Activated CD4-positive, alpha-beta T cell treated with anti-CD3 and anti-CD28 coated beads, Interleukin-10, Interleukin-2, amounts not matched to agents 100 ng/mL and 50 ng/mL, durations not matched to agents 16 hours and 8 hours (primary cell): ENCODE results near the gene ALKAL2.

Experiments used
- DNase-seq: peaks from one replicate; pipeline ENCODE4 v3.0.0-alpha.2; 2020

The ALKAL2 gene

DNA sequence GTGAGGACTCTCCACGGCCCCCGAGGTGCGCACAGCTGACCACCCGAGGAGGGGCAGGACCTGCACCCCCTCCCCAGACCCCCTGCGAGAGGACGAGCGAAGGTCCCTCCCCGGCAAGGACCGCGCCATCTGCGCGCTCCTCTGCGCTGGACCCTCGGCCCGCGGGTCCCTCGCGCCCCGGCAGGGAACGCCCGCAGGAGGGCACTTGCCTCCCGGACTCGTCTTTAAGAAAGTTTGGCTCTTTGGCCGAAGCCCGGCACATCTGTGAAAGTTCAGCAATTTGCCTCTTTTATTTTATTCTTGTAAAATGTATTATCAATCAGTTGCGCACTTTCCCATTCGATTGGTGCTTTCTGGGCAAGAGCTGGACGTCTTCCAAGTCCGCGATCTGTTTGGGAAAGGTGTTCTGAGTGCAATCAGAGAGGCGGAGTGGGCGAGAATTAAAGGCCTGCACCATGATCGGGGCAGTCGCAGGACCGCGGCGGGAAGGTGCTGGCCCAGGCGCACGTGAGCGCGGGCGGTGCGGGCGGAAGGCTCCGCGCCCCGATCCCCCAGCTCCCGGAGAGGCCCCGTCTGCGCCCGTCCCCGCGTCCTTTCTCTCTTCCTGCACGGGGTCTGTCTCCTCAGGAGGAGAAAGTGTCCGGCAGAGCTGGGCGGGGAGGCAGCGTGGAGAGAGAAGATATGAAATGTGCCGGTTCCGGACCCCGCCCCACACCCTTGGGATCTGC, 1.6 kb upstream of the ALKAL2 start:
- no peak for DNase-seq

GRCh38 chr2:288758-289361, 969 bp upstream of the ALKAL2 start:
- no peak for DNase-seq

GRCh38 chr2:287471-287885, 413 bp downstream of the ALKAL2 start:
- no peak for DNase-seq

DNA sequence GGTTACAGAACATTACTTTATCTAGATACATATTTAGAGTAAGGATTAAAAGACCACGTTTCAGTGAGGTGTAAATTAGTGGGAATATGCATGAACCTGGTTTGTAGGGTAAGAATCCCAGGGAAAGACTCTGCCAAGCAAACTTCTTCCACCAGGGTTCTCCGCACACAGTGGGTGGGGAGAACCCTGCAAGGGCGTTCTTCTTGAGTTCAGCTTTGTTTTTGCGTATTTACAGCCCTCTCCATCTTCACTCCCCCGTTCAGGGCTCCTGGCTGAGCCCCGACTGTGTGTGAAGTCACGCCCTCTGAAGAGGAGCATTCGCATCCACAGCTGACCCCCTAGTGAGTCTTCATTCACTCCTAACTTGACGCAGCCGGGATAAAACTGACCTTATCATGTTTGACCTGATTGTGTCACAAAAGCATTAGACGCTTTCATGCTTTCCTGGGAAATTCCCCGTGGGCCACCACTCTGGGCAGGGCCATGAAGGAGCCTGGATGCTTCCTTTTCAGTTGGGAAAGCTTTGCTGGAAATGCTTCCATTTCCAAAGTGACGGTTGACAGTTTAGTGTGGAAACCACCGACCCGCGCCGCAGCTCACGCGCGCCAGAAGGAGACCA, 1.0 kb downstream of the ALKAL2 start:
- no peak for DNase-seq

- no peak for DNase-seq
Observed at GRCh38 chr2:286035-286434, 1.9 kb downstream of the ALKAL2 start.

DNA sequence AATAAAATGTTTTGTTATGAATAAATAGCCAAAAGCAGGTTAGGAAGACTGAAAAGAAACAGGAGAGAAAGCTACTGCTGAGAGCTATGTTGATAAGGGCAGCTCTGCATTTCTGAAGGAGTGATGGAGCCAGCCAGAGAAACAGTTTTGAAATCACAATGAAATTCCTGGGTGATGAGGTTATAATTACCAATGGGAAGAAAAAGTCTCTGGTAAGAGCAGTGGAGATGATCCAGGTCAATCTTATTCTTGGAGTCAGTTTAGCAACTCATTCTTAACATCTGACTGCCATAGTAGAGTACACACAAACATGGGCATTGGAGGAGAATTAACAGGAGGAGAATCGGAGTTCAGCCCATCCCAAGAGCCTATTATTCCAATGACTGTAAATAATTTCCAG, 2.4 kb downstream of the ALKAL2 start:
- DNase-seq = no peak

DNA sequence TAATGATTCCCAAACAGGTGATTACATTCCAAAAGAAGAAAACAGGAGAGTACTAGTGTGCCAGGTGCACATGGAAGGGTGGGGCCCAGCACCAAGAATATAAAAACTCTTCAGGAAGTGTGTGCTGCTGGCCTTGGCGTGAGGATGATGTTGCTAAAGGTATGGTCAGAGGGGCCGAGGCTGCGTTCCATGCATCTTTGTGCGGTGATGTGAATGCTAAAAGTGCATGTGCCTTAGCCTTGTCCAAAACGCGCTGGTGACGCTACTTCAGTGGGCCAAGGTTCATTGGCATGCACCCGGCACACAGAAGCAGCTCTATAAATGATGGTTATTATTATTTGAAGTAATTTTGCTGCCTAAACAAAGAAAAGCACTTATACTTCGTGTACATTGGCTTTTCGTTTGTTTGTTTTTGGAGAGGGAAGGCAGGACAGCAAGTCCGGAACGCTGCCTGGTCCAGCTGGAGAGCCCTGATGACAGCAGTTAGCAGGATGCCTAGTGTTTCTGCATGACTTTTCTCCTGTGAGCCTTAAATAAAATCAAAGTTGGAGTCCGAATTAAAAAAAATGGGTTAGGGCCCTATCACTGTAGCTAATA, 2.9 kb downstream of the ALKAL2 start:
- no peak for DNase-seq

- DNase-seq = no peak
Observed at GRCh38 chr2:283996-284794, 3.7 kb downstream of the ALKAL2 start.

DNA sequence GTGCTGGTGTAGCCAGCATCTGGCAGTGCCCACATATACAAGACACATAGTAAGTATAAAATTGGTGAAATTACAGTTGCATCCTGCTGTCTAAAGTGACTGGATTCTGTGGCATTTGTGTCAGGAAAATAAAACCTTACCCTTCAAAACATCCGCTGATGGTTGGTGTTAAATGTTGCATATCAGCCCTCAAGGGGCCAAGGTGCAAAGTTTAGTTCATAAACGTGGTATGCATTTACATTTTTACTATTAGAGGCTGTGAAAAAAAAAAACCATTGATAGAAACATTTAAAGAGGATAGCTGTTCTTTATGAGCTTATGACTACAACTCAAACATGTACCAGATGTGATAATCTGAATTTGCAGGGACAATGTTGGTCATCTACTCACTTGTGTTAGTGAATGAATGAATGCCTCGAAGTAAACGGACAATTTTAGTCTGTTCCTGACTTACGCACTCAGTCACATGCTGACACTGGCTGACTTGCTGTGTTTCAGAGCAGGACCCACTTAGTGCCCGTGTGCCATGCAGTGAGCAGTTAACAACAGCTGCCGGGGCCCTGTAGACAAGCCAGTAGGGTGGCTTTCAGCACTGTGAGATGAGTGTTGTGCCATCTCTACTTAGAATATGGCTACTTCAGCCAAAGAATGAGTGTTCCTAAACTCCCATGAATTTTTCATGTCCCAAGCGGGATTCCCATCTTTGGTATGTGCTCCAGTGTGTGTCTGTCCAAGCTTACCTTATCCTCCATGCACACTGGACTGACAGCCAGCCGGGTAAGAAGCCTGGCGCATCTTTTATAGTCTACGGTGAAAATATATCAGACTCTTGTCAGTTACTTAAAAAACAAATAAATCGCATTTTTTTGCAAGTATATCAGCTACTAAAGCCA, 5.3 kb downstream of the ALKAL2 start:
- no peak for DNase-seq

GRCh38 chr2:281381-281780, 6.5 kb downstream of the ALKAL2 start:
- DNase-seq = no peak

DNA sequence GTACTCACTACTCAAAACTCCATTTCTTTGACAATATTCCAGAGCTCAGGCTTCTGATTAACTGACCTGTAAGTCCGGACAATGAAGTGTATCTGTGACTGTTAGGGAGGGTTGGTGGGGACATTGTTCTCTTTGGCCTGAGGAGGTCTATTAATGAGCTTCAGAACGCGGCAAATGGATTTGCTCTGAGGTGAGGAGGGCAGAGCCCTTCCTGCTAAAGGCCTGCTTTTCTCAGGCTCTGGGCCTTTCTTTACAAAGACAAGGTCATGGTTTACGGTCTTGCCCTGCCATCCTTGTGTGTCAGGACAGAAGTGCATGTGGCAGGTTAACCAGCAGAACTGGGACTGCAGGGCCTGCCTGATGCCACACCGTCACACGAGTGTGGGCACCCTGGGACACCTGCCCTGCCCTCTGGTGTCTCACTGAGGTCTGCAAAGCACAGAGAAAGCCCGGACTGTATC, 7.2 kb downstream of the ALKAL2 start:
- DNase-seq = no peak

- no peak for DNase-seq
Observed at GRCh38 chr2:279956-280649, 7.8 kb downstream of the ALKAL2 start.

- DNase-seq = no peak
Observed at GRCh38 chr2:279366-279765, 8.5 kb downstream of the ALKAL2 start.

DNA sequence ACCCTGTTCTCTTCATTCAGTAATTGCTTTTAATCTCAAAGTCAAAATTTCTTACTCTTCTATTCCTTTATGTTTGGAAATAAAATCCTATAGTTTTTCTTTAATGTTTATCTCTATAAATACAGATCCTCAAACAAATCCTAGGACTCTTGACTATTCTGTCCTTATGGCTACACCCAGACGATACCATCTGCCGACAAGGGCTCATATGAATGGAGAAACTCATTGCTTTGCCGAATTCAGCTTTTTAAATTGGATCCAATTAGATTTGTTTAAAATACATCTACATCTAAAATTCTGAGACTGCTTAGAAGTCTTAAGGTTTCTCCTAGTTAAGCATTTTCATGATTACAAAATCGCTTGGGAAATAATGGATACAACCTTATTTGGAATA, 9.0 kb downstream of the ALKAL2 start:
- DNase-seq = no peak

- DNase-seq = no peak
Observed at GRCh38 chr2:278312-278926, 9.5 kb downstream of the ALKAL2 start.

DNA sequence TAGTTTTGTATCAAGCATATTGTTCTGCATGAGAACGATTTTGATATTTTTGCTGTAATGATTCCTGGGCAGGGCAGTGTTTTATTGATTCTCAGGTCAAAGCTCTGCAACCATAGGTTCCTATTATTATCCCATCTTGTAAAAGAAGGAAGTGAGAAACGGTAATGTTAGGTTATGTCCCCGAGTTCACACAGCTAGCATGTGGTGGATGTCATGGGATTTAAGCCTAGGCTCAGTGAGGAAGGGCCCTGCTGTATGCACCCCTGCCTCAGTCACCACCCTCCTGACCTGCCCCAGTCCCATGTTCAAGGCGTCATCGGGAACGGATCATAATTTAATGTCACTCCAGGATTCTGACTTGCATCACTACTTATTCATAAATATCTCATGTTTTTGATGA, 12.4 kb downstream of the ALKAL2 start:
- DNase-seq = no peak

GRCh38 chr2:274503-274902, 13.4 kb downstream of the ALKAL2 start:
- DNase-seq = no peak

GRCh38 chr2:273333-273732, 14.6 kb downstream of the ALKAL2 start:
- DNase-seq = no peak

DNA sequence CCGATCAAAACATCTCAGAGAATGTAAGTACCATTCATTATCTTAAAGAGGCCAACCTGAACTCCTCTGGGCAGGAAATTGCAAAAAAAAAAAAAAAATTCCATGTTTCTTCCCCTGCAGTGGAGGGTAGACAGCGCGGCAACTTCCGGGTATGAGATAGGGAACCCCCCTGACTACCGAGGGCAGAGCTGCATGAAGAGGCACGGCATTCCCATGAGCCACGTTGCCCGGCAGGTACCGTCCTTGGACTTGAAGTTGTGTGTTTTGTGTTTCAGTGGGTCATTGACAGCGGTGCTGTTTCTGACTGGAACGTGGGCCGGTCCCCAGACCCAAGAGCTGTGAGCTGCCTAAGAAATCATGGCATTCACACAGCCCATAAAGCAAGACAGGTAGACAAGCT, 16.0 kb downstream of the ALKAL2 start:
- DNase-seq = no peak

DNA sequence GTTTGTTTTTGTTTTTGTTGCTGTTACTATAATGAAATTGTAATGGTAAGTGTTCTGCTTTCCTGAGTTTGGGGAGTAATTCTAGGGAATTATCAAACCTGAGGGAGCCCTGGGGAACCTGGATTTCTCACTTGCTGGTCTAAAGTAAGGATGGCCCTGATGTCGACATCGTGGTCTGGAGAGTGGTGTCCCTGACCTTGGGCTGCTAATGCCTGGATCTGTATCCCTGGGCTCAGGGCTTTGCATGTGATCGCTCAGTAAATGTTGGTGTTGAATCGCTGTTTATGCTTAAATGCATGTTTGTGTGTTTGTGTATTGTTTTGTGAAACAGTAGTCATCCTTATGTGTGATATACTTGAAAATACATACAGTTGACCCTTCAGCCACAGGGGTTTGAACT, 17.0 kb downstream of the ALKAL2 start:
- DNase-seq = no peak
